K562 (cell line): ENCODE measurements around the gene EFNB3. TPM values are rescaled to one million over a fixed set of nuclear protein-coding genes. Genes with fewer than 3 reads are reported as not detected.
A peak's percentile ranks its signal among the peaks of the same experiment; 100 is the strongest.

Experiments used
- ARID3B ChIP-seq: fragments of 250-450 bp; sonication (Bioruptor Pico); IDR thresholded peaks from 2 replicates; pipeline ENCODE4 v1.4.0; 2020; ENCODE audit warnings: borderline replicate concordance
- ATF1 ChIP-seq, 2 experiments: fragments of 450-650 bp in 1 of 2; IDR thresholded peaks; 2 replicates each; pipeline ENCODE4 v1.6.1; 2016; ENCODE audit warnings: missing compliant biosample characterization in 1 of 2, missing genetic modification characterization in 1 of 2
- CREB5 ChIP-seq: fragments of 250-450 bp; sonication (Bioruptor Pico); IDR thresholded peaks from 2 replicates; pipeline ENCODE4 v1.5.0; 2020; ENCODE audit warnings: mild to moderate bottlenecking
- CTCF ChIP-seq, 3 experiments: IDR thresholded peaks in 2 of 3; conservative IDR thresholded peaks in 1 of 3; 2 replicates each; pipeline ENCODE4 v1.5.1; 2011 to 2012; ENCODE audit warnings: low read length in 3 of 3, mild to moderate bottlenecking in 3 of 3, control low read depth in 2 of 3, improper control_type of control experiment in 1 of 3, inconsistent platforms in 1 of 3, low read depth in 1 of 3, mixed read lengths in 1 of 3, moderate library complexity in 1 of 3; ENCODE audit not compliant: insufficient read depth in 2 of 3
- HDAC3 ChIP-seq: fragments of 450-650 bp; IDR thresholded peaks from 2 replicates; pipeline ENCODE4 v1.6.1; 2018; ENCODE audit warnings: borderline replicate concordance, mild to moderate bottlenecking, moderate library complexity; ENCODE audit not compliant: partially characterized antibody
- ILK ChIP-seq: fragments of 450-650 bp; IDR thresholded peaks from 2 replicates; pipeline ENCODE4 v1.6.1; 2016; ENCODE audit warnings: missing genetic modification characterization, low read depth, mild to moderate bottlenecking, missing compliant biosample characterization, moderate library complexity, borderline replicate concordance
- KDM1A ChIP-seq, 2 experiments: fragments of 450-650 bp; IDR thresholded peaks; 2 replicates each; pipeline ENCODE4 v1.6.1; 2016; ENCODE audit warnings: mild to moderate bottlenecking in 2 of 2
- NCOA4 ChIP-seq: fragments of 450-650 bp; IDR thresholded peaks from 2 replicates; pipeline ENCODE4 v1.6.1; 2018; ENCODE audit warnings: mild to moderate bottlenecking; ENCODE audit not compliant: partially characterized antibody
- NEUROD1 ChIP-seq: fragments of 150-350 bp; IDR thresholded peaks from 2 replicates; pipeline ENCODE4 v1.6.1; 2014; ENCODE audit warnings: borderline replicate concordance, low read length, low read depth; ENCODE audit not compliant: partially characterized antibody
- NR1H2 ChIP-seq: sonication (generic); formaldehyde crosslinking; IDR thresholded peaks from 2 replicates; pipeline ENCODE4 v1.4.0; 2020; ENCODE audit warnings: mild to moderate bottlenecking, missing genetic modification reagents
- RCOR1 ChIP-seq, 2 experiments: IDR thresholded peaks; 2 replicates each; pipeline ENCODE4 v1.6.1; 2012; ENCODE audit warnings: low read depth in 2 of 2, low read length in 2 of 2, borderline replicate concordance in 1 of 2, improper control_type of control experiment in 1 of 2
- SNRNP70 ChIP-seq: fragments of 200-400 bp; formaldehyde crosslinking; optimal IDR thresholded peaks from 2 replicates; pipeline ENCODE3; 2017; ENCODE audit warnings: low read depth, low read length
- VEZF1 ChIP-seq: fragments of 200-800 bp; sonication (Bioruptor generic); IDR thresholded peaks from 2 replicates; pipeline ENCODE4 v1.6.1; 2017; ENCODE audit warnings: missing genetic modification characterization, missing compliant biosample characterization
- ZBTB1 ChIP-seq: sonication (generic); formaldehyde crosslinking; IDR thresholded peaks from 2 replicates; pipeline ENCODE4 v1.8.1; 2023; ENCODE audit warnings: missing genetic modification reagents, low read depth, mild to moderate bottlenecking, borderline replicate concordance
- ZKSCAN8 ChIP-seq: fragments of 200-800 bp; sonication (Bioruptor generic); IDR thresholded peaks from 2 replicates; pipeline ENCODE4 v1.6.1; 2016; ENCODE audit warnings: missing genetic modification characterization, missing compliant biosample characterization
- ZNF408 ChIP-seq: fragments of 250-450 bp; sonication (Bioruptor Pico); IDR thresholded peaks from 2 replicates; pipeline ENCODE4 v1.4.0; 2020; ENCODE audit warnings: low read depth, mild to moderate bottlenecking, moderate library complexity
- ZNF436 ChIP-seq: fragments of 250-450, 450-650 bp; sonication (Bioruptor Pico); formaldehyde crosslinking; IDR thresholded peaks from 2 replicates; pipeline ENCODE4 v1.7.0; 2020; ENCODE audit warnings: mild to moderate bottlenecking
- ZNF655 ChIP-seq: fragments of 250-450 bp; sonication (Bioruptor Pico); IDR thresholded peaks from 2 replicates; pipeline ENCODE4 v1.5.0; 2021
- ZSCAN29 ChIP-seq: fragments of 450-650 bp; IDR thresholded peaks from 2 replicates; pipeline ENCODE4 v1.6.1; 2017
- polyA plus RNA-seq, 8 experiments: library from polyadenylated mRNA; depleted of rRNA in 4 of 8; stranded (reverse) in 5 of 8; unstranded in 3 of 8; fragments of >200 nt; fragmentation: Nextera tagmentation in 2 of 8; fragmentation: Illumina TruSeq in 1 of 8; extraction: Ambion mirVana in 2 of 8; extraction: Trizol in 1 of 8; gene quantifications; 2 replicates each; pipeline versions ENCODE4 v1.2.1 to v1.2.3, GENCODE V29; 2011 to 2014; ENCODE audit warnings: inconsistent platforms in 1 of 8, missing spikeins in 1 of 8
- total RNA-seq, 7 experiments: library from RNA; depleted of rRNA in 6 of 7; stranded (reverse); fragments of >200 nt in 6 of 7; fragmentation: Illumina TruSeq in 2 of 7; extraction: Trizol in 2 of 7; gene quantifications; 2 replicates each; pipeline versions ENCODE4 v1.2.1 to v1.2.3, GENCODE V29; 2011 to 2021; ENCODE audit warnings: low replicate concordance in 1 of 7

EFNB3 gene
- total and polyA plus RNA-seq, 9 of the 15 experiments (the other 6 are each of a cell fraction or from before 2014, with no cell fraction given), result not detected

- no peak for TF ChIP-seq RCOR1 (IDR thresholded peaks at IDR 0.05; ENCODE audit: borderline replicate concordance in 1 of 2, low read depth in 2 of 2, low read length in 2 of 2)
- TF ChIP-seq SNRNP70, result no peak
- TF ChIP-seq ZSCAN29, result no peak
- peak; percentile 5; the same call in 1 of the 2 replicates for TF ChIP-seq VEZF1
- TF ChIP-seq NCOA4, result no peak
- no peak for TF ChIP-seq ARID3B (CRISPR knock-in tag)
- no peak for TF ChIP-seq HDAC3
- 0 out of 2 replicates have a peak, but pooled peaks have one; percentile 62 for TF ChIP-seq NR1H2 (CRISPR knock-in tag)
- TF ChIP-seq ZNF655, result no peak
- TF ChIP-seq ZNF408, result no peak
- TF ChIP-seq ATF1 (CRISPR knock-in tag; IDR thresholded peaks at IDR 0.05), result no peak
- peak; percentile 69 for TF ChIP-seq ATF1 (tag; IDR thresholded peaks at IDR 0.05)
- no peak for TF ChIP-seq NEUROD1
- no peak for TF ChIP-seq CREB5 (CRISPR knock-in tag)
- TF ChIP-seq CTCF (IDR thresholded peaks at IDR 0.05 in 2 of 3, conservative IDR thresholded peaks at IDR 0.05 in 1 of 3; ENCODE audit: insufficient read depth in 2 of 3, low read depth in 1 of 3, low read length in 3 of 3), result no peak
- TF ChIP-seq ZKSCAN8 (CRISPR knock-in tag), result no peak
- TF ChIP-seq ZNF436 (CRISPR knock-in tag), result no peak; the same call in 1 of the 2 replicates
- no peak for TF ChIP-seq ILK (tag)
- TF ChIP-seq KDM1A (IDR thresholded peaks at IDR 0.05), result no peak
- no peak for TF ChIP-seq ZBTB1 (CRISPR knock-in tag)
Observed at GRCh38 chr17:7686222-7687071, 18.6 kb upstream of the EFNB3 start (continued).
